HCT116 (cell line): ENCODE data around the gene CDKL5. TPM values are rescaled to one million over a fixed set of nuclear protein-coding genes. Genes with fewer than 3 reads are reported as not detected.

Source experiments
- ATAC-seq: fragments of 200-7000 bp; cut with Tn5 transposase; 2 replicates; pipeline ENCODE4 v1.9.1; 2020; ENCODE audit warnings: mild to moderate bottlenecking, moderate library complexity
- BruUV-seq: library from RNA; stranded (reverse); fragments of 400-500 nt; replicated peaks from 2 replicates; lab custom pipeline; 2021; lab: Mats Ljungman, UMichigan
- CTCF ChIA-PET: fragments of 300-600 bp; sonication (Branson Sonifier 250); formaldehyde crosslinking; loops from one replicate; lab custom pipeline; 2021; ENCODE audit warnings: antibody characterized with exemption; lab: Charles Lee
- POLR2A ChIA-PET: fragments of 300-600, 350-600 bp; sonication (Branson Sonifier 250); formaldehyde crosslinking; loops from one replicate; lab custom pipeline; 2021; ENCODE audit warnings: antibody characterized with exemption; lab: Charles Lee
- RAD21 ChIA-PET, 2 experiments: fragments of 300-600 bp; sonication (Branson Sonifier 250); formaldehyde crosslinking; loops; one replicate each; lab custom pipeline; 2023; ENCODE audit warnings: low total read pairs in 2 of 2; ENCODE audit not compliant: uncharacterized antibody in 2 of 2, unreplicated experiment in 2 of 2, low non-redundant PET in 1 of 2; lab: Charles Lee
- DNase-seq: peaks from one replicate; pipeline ENCODE4 v3.0.0-alpha.2; 2010; ENCODE audit warnings: low read depth, low spot score
- H2AFZ ChIP-seq: fragments of 200-600 bp; shearing (Covaris generic), sonication (generic); 2 replicates; pipeline ENCODE4 v1.6.1; 2017; ENCODE audit warnings: low read depth, mixed run types, mixed read lengths, antibody characterized with exemption, low read length; ENCODE audit not compliant: poor library complexity, severe bottlenecking
- H3K27ac ChIP-seq: 2 replicates; pipeline ENCODE4 v1.5.1; 2012; ENCODE audit warnings: low read depth, low read length
- H3K27me3 ChIP-seq: fragments of 200-600 bp; sonication (generic); 2 replicates; pipeline ENCODE4 v1.6.1; 2016; ENCODE audit warnings: mixed run types, low read length, mixed read lengths; ENCODE audit not compliant: insufficient read depth
- H3K36me3 ChIP-seq, 2 experiments: fragments of 200-500 bp in 1 of 2; fragments of 200-600 bp in 1 of 2; sonication (Bioruptor generic) in 1 of 2; sonication (generic) in 1 of 2; 2 replicates each; pipeline versions ENCODE4 v1.5.1 to v1.6.1; 2014 to 2016; ENCODE audit warnings: low read length in 2 of 2, inconsistent platforms in 1 of 2, mixed read lengths in 1 of 2, mixed run types in 1 of 2; ENCODE audit not compliant: insufficient read depth in 2 of 2, control insufficient read depth in 1 of 2
- H3K4me1 ChIP-seq, 2 experiments: fragments of 200-600 bp in 1 of 2; sonication (generic) in 1 of 2; 2 replicates each; pipeline versions ENCODE4 v1.5.1 to v1.6.1; 2012 to 2017; ENCODE audit warnings: low read length in 2 of 2, inconsistent platforms in 1 of 2, mild to moderate bottlenecking in 1 of 2, mixed read lengths in 1 of 2, mixed run types in 1 of 2, moderate library complexity in 1 of 2; ENCODE audit not compliant: insufficient read depth in 2 of 2, control insufficient read depth in 1 of 2
- H3K4me2 ChIP-seq: fragments of 200-600 bp; sonication (generic); 2 replicates; pipeline ENCODE4 v1.6.1; 2017; ENCODE audit warnings: mixed run types, low read length, mixed read lengths
- H3K4me3 ChIP-seq, 2 experiments: fragments of 200-600 bp in 1 of 2; sonication (generic) in 1 of 2; replicated peaks in 1 of 2; 2 replicates each; pipeline ENCODE4 v1.5.1; 2011 to 2016; ENCODE audit warnings: low read length in 2 of 2, control low read depth in 1 of 2, low read depth in 1 of 2, mild to moderate bottlenecking in 1 of 2, mixed read lengths in 1 of 2, mixed run types in 1 of 2
- H3K79me2 ChIP-seq: fragments of 200-600 bp; sonication (generic); 2 replicates; pipeline ENCODE4 v1.6.1; 2017; ENCODE audit warnings: mild to moderate bottlenecking, mixed run types, low read length, moderate library complexity, mixed read lengths; ENCODE audit not compliant: insufficient read depth
- H3K9ac ChIP-seq: fragments of 200-600 bp; sonication (generic); 2 replicates; pipeline ENCODE4 v1.6.1; 2016; ENCODE audit warnings: low read length, mixed read lengths
- H3K9me2 ChIP-seq: fragments of 200-600 bp; sonication (generic), shearing (Covaris generic); 2 replicates; pipeline ENCODE4 v1.6.1; 2017; ENCODE audit warnings: mixed run types, mild to moderate bottlenecking, moderate library complexity; ENCODE audit not compliant: insufficient read depth
- H3K9me3 ChIP-seq, 2 experiments: fragments of 200-500 bp in 1 of 2; fragments of 200-600 bp in 1 of 2; sonication (Bioruptor generic) in 1 of 2; sonication (generic) in 1 of 2; 2 replicates each; pipeline ENCODE4 v1.6.1; 2014 to 2017; ENCODE audit warnings: low read length in 2 of 2, mixed read lengths in 2 of 2, inconsistent platforms in 1 of 2, low read depth in 1 of 2, mild to moderate bottlenecking in 1 of 2, mixed run types in 1 of 2, moderate library complexity in 1 of 2; ENCODE audit not compliant: control insufficient read depth in 1 of 2, insufficient read depth in 1 of 2
- H4K20me1 ChIP-seq: fragments of 200-600 bp; sonication (generic), shearing (Covaris generic); 2 replicates; pipeline ENCODE4 v1.6.1; 2017; ENCODE audit warnings: mixed run types, mild to moderate bottlenecking, moderate library complexity; ENCODE audit not compliant: insufficient read depth
- ATF3 ChIP-seq: IDR thresholded peaks from 2 replicates; pipeline ENCODE4 v1.6.1; 2012
- CBX3 ChIP-seq: IDR thresholded peaks from 2 replicates; pipeline ENCODE4 v1.6.1; 2012; ENCODE audit warnings: low read depth
- CTCF ChIP-seq, 3 experiments: fragments of 200-600 bp in 1 of 3; sonication (generic) in 1 of 3; IDR thresholded peaks in 2 of 3; conservative IDR thresholded peaks in 1 of 3; 2 replicates each; pipeline ENCODE4 v1.5.1; 2012 to 2017; ENCODE audit warnings: low read depth in 2 of 3, low read length in 2 of 3, antibody characterized with exemption in 1 of 3, borderline replicate concordance in 1 of 3, control low read depth in 1 of 3, mild to moderate bottlenecking in 1 of 3, mixed read lengths in 1 of 3, mixed run types in 1 of 3, moderate library complexity in 1 of 3; ENCODE audit not compliant: insufficient read depth in 1 of 3
- EZH2 ChIP-seq: fragments of 200-600 bp; sonication (generic); IDR thresholded peaks from 2 replicates; pipeline ENCODE4 v1.6.1; 2017; ENCODE audit warnings: antibody characterized with exemption, mixed run types
- JUND ChIP-seq: IDR thresholded peaks from 2 replicates; pipeline ENCODE4 v1.6.1; 2012
- POLR2A ChIP-seq: IDR thresholded peaks from 2 replicates; pipeline ENCODE4 v1.7.0; 2011; ENCODE audit warnings: borderline replicate concordance; ENCODE audit not compliant: insufficient read depth, insufficient read length; ENCODE audit errors: extremely low read depth
- SP1 ChIP-seq: IDR thresholded peaks from 2 replicates; pipeline ENCODE4 v1.6.1; 2012; ENCODE audit warnings: low read depth
- SRF ChIP-seq: IDR thresholded peaks from 2 replicates; pipeline ENCODE4 v1.6.1; 2012; ENCODE audit warnings: low read depth
- YY1 ChIP-seq: IDR thresholded peaks from 2 replicates; pipeline ENCODE4 v1.6.1; 2011; ENCODE audit warnings: low read length, low read depth, moderate library complexity, mild to moderate bottlenecking; ENCODE audit not compliant: insufficient replicate concordance; ENCODE audit errors: extremely low read depth
- ZFX ChIP-seq: fragments of 450-650 bp; IDR thresholded peaks from 2 replicates; pipeline ENCODE4 v1.6.1; 2017
- intact Hi-C: fragments of 100-400 bp; cut with micrococcal nuclease; formaldehyde crosslinking; loops from 2 replicates; pipeline ENCODE4 v1.10.0; 2022
- total RNA-seq: library from RNA; stranded (reverse); gene quantifications from one replicate; pipeline ENCODE4 v1.2.1, GENCODE V29; 2021; ENCODE audit not compliant: unreplicated experiment

Gene CDKL5
- total RNA-seq, 1 experiment from 2014 or later: 2.5 TPM

- H3K9ac ChIP-seq: no peak overlapping the region
- no TSS peak for BruUV-seq
These were observed 205.5 kb downstream of the CDKL5 start for GRCh38 chrX:18630934-18631333.

GRCh38 chrX:18638398-18638797 lies 213.0 kb downstream of the CDKL5 start:
- DNase-seq (no peak), ATAC-seq (no peak)
- Histone ChIP-seq H3K9me3 (no peaks in the 10 kb centered on the region), H3K4me2 (no peak overlapping the region), H3K9me2 (no peaks in the 10 kb centered on the region), H4K20me1 (no peaks in the 10 kb centered on the region), H3K79me2 (no peaks in the 10 kb centered on the region), H3K9ac (no peak overlapping the region), H3K27me3 (no peaks in the 10 kb centered on the region), H2AFZ (no peak overlapping the region), H3K4me3 (no peak overlapping the region), H3K4me1 (no peaks in the 10 kb centered on the region), H3K36me3 (no peaks in the 10 kb centered on the region), H3K27ac (no peak overlapping the region)
- ChIA-PET CTCF (no interaction called here), POLR2A (no interaction called here), RAD21 (no interaction called here)
- no peak for TF ChIP-seq CTCF (IDR thresholded peaks at IDR 0.05 in 2 of 3, conservative IDR thresholded peaks at IDR 0.05 in 1 of 3; ENCODE audit: borderline replicate concordance in 1 of 3, insufficient read depth in 1 of 3, low read depth in 2 of 3, low read length in 2 of 3)
- no peak for TF ChIP-seq ATF3
- no peak for TF ChIP-seq SRF
- TF ChIP-seq YY1: no peak
- TF ChIP-seq ZFX: no peak
- no TSS peak for BruUV-seq
- intact Hi-C loops: no loop called here

More at GRCh38 chrX:18630934-18631333, 205.5 kb downstream of the CDKL5 start:
- Histone ChIP-seq H4K20me1 (no peaks in the 10 kb centered on the region), H3K9me2 (no peaks in the 10 kb centered on the region), H3K79me2 (no peaks in the 10 kb centered on the region), H3K4me2 (no peak overlapping the region), H3K4me1 (no peaks in the 10 kb centered on the region), H3K4me3 (no peak overlapping the region), H3K36me3 (no peaks in the 10 kb centered on the region), H2AFZ (no peak overlapping the region), H3K27me3 (no peaks in the 10 kb centered on the region), H3K27ac (no peak overlapping the region), H3K9me3 (no peaks in the 10 kb centered on the region)
- ChIA-PET RAD21 (no interaction called here), POLR2A (no interaction called here), CTCF (no interaction called here)
- ATAC-seq: no peak
- TF ChIP-seq JUND (no peak), EZH2 (no peak), CBX3 (no peak), POLR2A (no peak), SP1 (no peak)
- no peak for DNase-seq
- intact Hi-C loops: no loop called here
